ENCODE data around the gene TLE4.
"Not testable (repeated sequence)": the region's sequence is repeated elsewhere in the genome, so short reads cannot be mapped to it uniquely, and the experiment has no call there.

Gene TLE4

GRCh38 chr9:79744521-79744920, 172.8 kb downstream of the TLE4 start:
- no peak for TF ChIP-seq CTCF (IDR thresholded peaks at IDR 0.05; ENCODE audit: insufficient read depth, missing control alignments)
- DNase-seq (ENCODE audit: insufficient read length, low spot score) (no peak), FAIRE-seq (no peak)

GRCh38 chr9:79745752-79746336, 174.1 kb downstream of the TLE4 start:
- no peak for DNase-seq (ENCODE audit: insufficient read length, low spot score)
- TF ChIP-seq CTCF (IDR thresholded peaks at IDR 0.05; ENCODE audit: insufficient read depth, missing control alignments): no peak
- no peak for FAIRE-seq

GRCh38 chr9:79751895-79752466, 180.2 kb downstream of the TLE4 start:
- not testable (repeated sequence) for DNase-seq (ENCODE audit: insufficient read length, low spot score); FAIRE-seq

GRCh38 chr9:79756414-79756813, 184.6 kb downstream of the TLE4 start:
- TF ChIP-seq CTCF (IDR thresholded peaks at IDR 0.05; ENCODE audit: insufficient read depth, missing control alignments): no peak
- DNase-seq (ENCODE audit: insufficient read length, low spot score) (no peak), FAIRE-seq (no peak)

GRCh38 chr9:79757074-79757473, 185.3 kb downstream of the TLE4 start:
- TF ChIP-seq CTCF (IDR thresholded peaks at IDR 0.05; ENCODE audit: insufficient read depth, missing control alignments): no peak
- DNase-seq (ENCODE audit: insufficient read length, low spot score): no peak
- no peak for FAIRE-seq

- TF ChIP-seq CTCF (IDR thresholded peaks at IDR 0.05; ENCODE audit: insufficient read depth, missing control alignments): peak; percentile 46
- FAIRE-seq (no peak), DNase-seq (ENCODE audit: insufficient read length, low spot score) (no peak)
Measured at GRCh38 chr9:79757881-79758669, 186.3 kb downstream of the TLE4 start.

GRCh38 chr9:79759460-79759859, 187.7 kb downstream of the TLE4 start:
- FAIRE-seq (no peak), DNase-seq (ENCODE audit: insufficient read length, low spot score) (no peak)
- TF ChIP-seq CTCF (IDR thresholded peaks at IDR 0.05; ENCODE audit: insufficient read depth, missing control alignments): no peak

All from D721Med (cell line).